ENCODE measurements around the gene PARD3B.

DNA sequence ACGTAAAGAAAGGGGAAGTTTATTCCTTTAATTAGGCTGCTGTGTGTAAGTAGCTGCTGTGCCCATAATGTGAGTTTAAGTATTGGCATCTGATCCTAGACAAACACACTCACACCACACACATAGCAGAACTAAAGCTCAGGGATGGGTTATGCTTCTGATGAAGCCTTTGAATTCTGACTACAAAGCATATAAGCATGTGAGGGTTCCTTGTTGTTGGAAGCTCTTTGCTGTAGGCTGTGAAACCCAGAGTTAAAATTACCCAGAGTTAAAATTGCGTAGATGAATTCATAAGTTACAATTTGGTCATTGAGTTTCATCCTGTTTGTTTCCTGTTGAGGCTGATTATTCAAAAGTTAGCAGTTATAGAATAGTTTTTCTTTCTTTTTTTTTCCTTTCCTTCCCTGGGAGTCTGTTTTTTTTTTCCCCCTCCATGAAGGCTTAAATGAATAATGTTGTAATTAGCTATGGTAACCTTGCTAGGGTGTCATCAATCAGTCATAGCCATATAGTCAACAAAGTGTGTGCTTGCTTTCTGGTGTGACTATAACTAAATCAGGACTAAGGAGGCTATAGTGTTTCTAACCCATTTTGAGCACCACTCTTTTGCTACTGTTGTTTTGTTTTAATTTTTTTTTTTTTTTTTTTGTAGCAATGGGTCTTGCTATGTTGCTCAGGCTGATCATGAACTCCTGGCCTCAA is 426.1 kb downstream of the PARD3B start:
- no peak for TF ChIP-seq ZSCAN29 (CRISPR knock-in tag; conservative IDR thresholded peaks at IDR 0.05)
- no peak for TF ChIP-seq POLR2AphosphoS2 (IDR thresholded peaks at IDR 0.05; ENCODE audit: low read depth, low read length)
- TF ChIP-seq CBFB (CRISPR knock-in tag; IDR thresholded peaks at IDR 0.05), result no peak
- TF ChIP-seq POLR2A (IDR thresholded peaks at IDR 0.05; ENCODE audit: insufficient read depth in 1 of 2, low read depth in 2 of 2, low read length in 2 of 2), result no peak
- TF ChIP-seq, protein P1, sequence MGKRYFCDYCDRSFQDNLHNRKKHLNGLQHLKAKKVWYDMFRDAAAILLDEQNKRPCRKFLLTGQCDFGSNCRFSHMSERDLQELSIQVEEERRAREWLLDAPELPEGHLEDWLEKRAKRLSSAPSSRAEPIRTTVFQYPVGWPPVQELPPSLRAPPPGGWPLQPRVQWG (CRISPR knock-in tag; IDR thresholded peaks at IDR 0.05; ENCODE audit: borderline replicate concordance, low read depth), result no peak
- no peak for TF ChIP-seq ZNF549 (CRISPR knock-in tag; IDR thresholded peaks at IDR 0.05)
- no peak for TF ChIP-seq ATF3 (CRISPR knock-in tag; IDR thresholded peaks at IDR 0.05)
- no peak for TF ChIP-seq CHD2 (IDR thresholded peaks at IDR 0.05; ENCODE audit: low read depth, low read length)

Data from HepG2 (cell line).